K562 (cell line): Measurements from ENCODE around the gene P4HB. TPM values are rescaled to one million over a fixed set of nuclear protein-coding genes. Genes with fewer than 3 reads are reported as not detected.

ENCODE experiments used
- ARHGAP35 ChIP-seq: fragments of 450-650 bp; IDR thresholded peaks from 2 replicates; pipeline ENCODE4 v1.6.1; 2018; ENCODE audit not compliant: partially characterized antibody
- BCOR ChIP-seq: fragments of 450-650 bp; IDR thresholded peaks from 2 replicates; pipeline ENCODE4 v1.6.1; 2016
- CC2D1A ChIP-seq: fragments of 450-650 bp; IDR thresholded peaks from 2 replicates; pipeline ENCODE4 v1.6.1; 2017; ENCODE audit warnings: mild to moderate bottlenecking
- CTBP1 ChIP-seq: fragments of 450-650 bp; IDR thresholded peaks from 2 replicates; pipeline ENCODE4 v1.6.1; 2016; ENCODE audit warnings: borderline replicate concordance
- GATAD2B ChIP-seq: fragments of 450-650 bp; IDR thresholded peaks from 2 replicates; pipeline ENCODE4 v1.6.1; 2017; ENCODE audit warnings: mild to moderate bottlenecking, borderline replicate concordance
- MTA1 ChIP-seq: fragments of 450-650 bp; IDR thresholded peaks from 2 replicates; pipeline ENCODE4 v1.6.1; 2017; ENCODE audit warnings: borderline replicate concordance
- NKRF ChIP-seq: fragments of 450-650 bp; IDR thresholded peaks from 2 replicates; pipeline ENCODE4 v1.6.1; 2016; ENCODE audit warnings: borderline replicate concordance
- PHB2 ChIP-seq: fragments of 450-650 bp; IDR thresholded peaks from 2 replicates; pipeline ENCODE4 v1.6.1; 2017; ENCODE audit warnings: low read depth
- SMARCA5 ChIP-seq: fragments of 450-650 bp; IDR thresholded peaks from 2 replicates; pipeline ENCODE4 v1.6.1; 2016
- STAT5B ChIP-seq: fragments of 250-450 bp; sonication (Bioruptor Pico); IDR thresholded peaks from 2 replicates; pipeline ENCODE4 v1.8.0; 2021; ENCODE audit warnings: mild to moderate bottlenecking, inconsistent platforms
- TSC22D4 ChIP-seq: fragments of 450-650 bp; IDR thresholded peaks from 2 replicates; pipeline ENCODE4 v1.6.1; 2016; ENCODE audit warnings: missing genetic modification characterization, missing biosample characterization, control low read depth
- U2AF1 ChIP-seq: fragments of 200-400 bp; formaldehyde crosslinking; optimal IDR thresholded peaks from 2 replicates; pipeline ENCODE3; 2017; ENCODE audit warnings: mild to moderate bottlenecking, low read depth, low read length, moderate library complexity
- ZNF280B ChIP-seq: fragments of 250-450 bp; sonication (Bioruptor Pico); IDR thresholded peaks from 2 replicates; pipeline ENCODE4 v1.5.1; 2021; ENCODE audit warnings: mild to moderate bottlenecking
- ZNF699 ChIP-seq: fragments of 250-450 bp; sonication (Bioruptor Pico); IDR thresholded peaks from 2 replicates; pipeline ENCODE4 v1.8.0; 2021; ENCODE audit warnings: mild to moderate bottlenecking, moderate library complexity; ENCODE audit not compliant: insufficient replicate concordance
- ZNF717 ChIP-seq: fragments of 250-450 bp; sonication (Bioruptor Pico); IDR thresholded peaks from 2 replicates; pipeline ENCODE4 v1.5.0; 2021
- polyA plus RNA-seq, 8 experiments: library from polyadenylated mRNA; depleted of rRNA in 4 of 8; stranded (reverse) in 5 of 8; unstranded in 3 of 8; fragments of >200 nt; fragmentation: Nextera tagmentation in 2 of 8; fragmentation: Illumina TruSeq in 1 of 8; extraction: Ambion mirVana in 2 of 8; extraction: Trizol in 1 of 8; gene quantifications; 2 replicates each; pipeline versions ENCODE4 v1.2.1 to v1.2.3, GENCODE V29; 2011 to 2014; ENCODE audit warnings: inconsistent platforms in 1 of 8, missing spikeins in 1 of 8
- total RNA-seq, 7 experiments: library from RNA; depleted of rRNA in 6 of 7; stranded (reverse); fragments of >200 nt in 6 of 7; fragmentation: Illumina TruSeq in 2 of 7; extraction: Trizol in 2 of 7; gene quantifications; 2 replicates each; pipeline versions ENCODE4 v1.2.1 to v1.2.3, GENCODE V29; 2011 to 2021; ENCODE audit warnings: low replicate concordance in 1 of 7
- TF ChIP-seq, protein P1 (sequence below): fragments of 250-450 bp; sonication (Bioruptor Pico); IDR thresholded peaks from 2 replicates; pipeline ENCODE4 v1.9.0; 2021; ENCODE audit warnings: mild to moderate bottlenecking, inconsistent platforms
- TF ChIP-seq, protein P2 (sequence below): fragments of 450-650 bp; formaldehyde crosslinking; IDR thresholded peaks from 2 replicates; pipeline ENCODE4 v1.4.0; 2022; ENCODE audit warnings: mild to moderate bottlenecking, moderate library complexity
- TF ChIP-seq, protein P3 (sequence below): fragments of 450-650 bp; formaldehyde crosslinking; IDR thresholded peaks from 2 replicates; pipeline ENCODE4 v1.4.0; 2022; ENCODE audit warnings: missing genetic modification characterization
- TF ChIP-seq, protein P4 (sequence below): sonication (generic); formaldehyde crosslinking; IDR thresholded peaks from 2 replicates; pipeline ENCODE4 v1.8.0; 2022; ENCODE audit warnings: missing genetic modification reagents, mild to moderate bottlenecking, borderline replicate concordance
- TF ChIP-seq, protein P5 (sequence below), 2 experiments: fragments of 450-650 bp; IDR thresholded peaks; 2 replicates each; pipeline ENCODE4 v1.6.1; 2016

P4HB gene
- total and polyA plus RNA-seq, 9 of the 15 experiments (the other 6 are each of a cell fraction or from before 2014, with no cell fraction given): 4.4 to 645 (median 325) TPM

GRCh38 chr17:81794074-81794476, 66.3 kb downstream of the P4HB start (continued):
- no peak for TF ChIP-seq ZNF280B (CRISPR knock-in tag)
- no peak for TF ChIP-seq CTBP1
- no peak for TF ChIP-seq ZNF699 (CRISPR knock-in tag)
- TF ChIP-seq GATAD2B: no peak
- 0 out of 2 replicates have a peak, but pooled peaks have one; percentile 15 for TF ChIP-seq BCOR
- TF ChIP-seq, protein P1, sequence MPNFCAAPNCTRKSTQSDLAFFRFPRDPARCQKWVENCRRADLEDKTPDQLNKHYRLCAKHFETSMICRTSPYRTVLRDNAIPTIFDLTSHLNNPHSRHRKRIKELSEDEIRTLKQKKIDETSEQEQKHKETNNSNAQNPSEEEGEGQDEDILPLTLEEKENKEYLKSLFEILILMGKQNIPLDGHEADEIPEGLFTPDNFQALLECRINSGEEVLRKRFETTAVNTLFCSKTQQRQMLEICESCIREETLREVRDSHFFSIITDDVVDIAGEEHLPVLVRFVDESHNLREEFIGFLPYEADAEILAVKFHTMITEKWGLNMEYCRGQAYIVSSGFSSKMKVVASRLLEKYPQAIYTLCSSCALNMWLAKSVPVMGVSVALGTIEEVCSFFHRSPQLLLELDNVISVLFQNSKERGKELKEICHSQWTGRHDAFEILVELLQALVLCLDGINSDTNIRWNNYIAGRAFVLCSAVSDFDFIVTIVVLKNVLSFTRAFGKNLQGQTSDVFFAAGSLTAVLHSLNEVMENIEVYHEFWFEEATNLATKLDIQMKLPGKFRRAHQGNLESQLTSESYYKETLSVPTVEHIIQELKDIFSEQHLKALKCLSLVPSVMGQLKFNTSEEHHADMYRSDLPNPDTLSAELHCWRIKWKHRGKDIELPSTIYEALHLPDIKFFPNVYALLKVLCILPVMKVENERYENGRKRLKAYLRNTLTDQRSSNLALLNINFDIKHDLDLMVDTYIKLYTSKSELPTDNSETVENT: no peak
- no peak for TF ChIP-seq STAT5B
- TF ChIP-seq NKRF: peak; percentile 48; the same call in 1 of the 2 replicates
- TF ChIP-seq TSC22D4: peak; percentile 12; the same call in 1 of the 2 replicates
- TF ChIP-seq PHB2: 0 out of 2 replicates have a peak, but pooled peaks have one; percentile 30
- TF ChIP-seq MTA1: no peak
- TF ChIP-seq, protein P2, sequence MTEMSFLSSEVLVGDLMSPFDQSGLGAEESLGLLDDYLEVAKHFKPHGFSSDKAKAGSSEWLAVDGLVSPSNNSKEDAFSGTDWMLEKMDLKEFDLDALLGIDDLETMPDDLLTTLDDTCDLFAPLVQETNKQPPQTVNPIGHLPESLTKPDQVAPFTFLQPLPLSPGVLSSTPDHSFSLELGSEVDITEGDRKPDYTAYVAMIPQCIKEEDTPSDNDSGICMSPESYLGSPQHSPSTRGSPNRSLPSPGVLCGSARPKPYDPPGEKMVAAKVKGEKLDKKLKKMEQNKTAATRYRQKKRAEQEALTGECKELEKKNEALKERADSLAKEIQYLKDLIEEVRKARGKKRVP (CRISPR knock-in tag): no peak
- TF ChIP-seq, protein P3, sequence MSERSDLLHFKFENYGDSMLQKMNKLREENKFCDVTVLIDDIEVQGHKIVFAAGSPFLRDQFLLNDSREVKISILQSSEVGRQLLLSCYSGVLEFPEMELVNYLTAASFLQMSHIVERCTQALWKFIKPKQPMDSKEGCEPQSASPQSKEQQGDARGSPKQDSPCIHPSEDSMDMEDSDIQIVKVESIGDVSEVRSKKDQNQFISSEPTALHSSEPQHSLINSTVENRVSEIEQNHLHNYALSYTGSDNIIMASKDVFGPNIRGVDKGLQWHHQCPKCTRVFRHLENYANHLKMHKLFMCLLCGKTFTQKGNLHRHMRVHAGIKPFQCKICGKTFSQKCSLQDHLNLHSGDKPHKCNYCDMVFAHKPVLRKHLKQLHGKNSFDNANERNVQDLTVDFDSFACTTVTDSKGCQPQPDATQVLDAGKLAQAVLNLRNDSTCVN (CRISPR knock-in tag): no peak
- 0 out of 2 replicates have a peak, but pooled peaks have one; percentile 30 for TF ChIP-seq SMARCA5
- TF ChIP-seq CC2D1A: no peak
- TF ChIP-seq U2AF1: no peak
- TF ChIP-seq ARHGAP35: peak; percentile 31
- no peak for TF ChIP-seq ZNF717 (CRISPR knock-in tag)
- TF ChIP-seq, protein P4, sequence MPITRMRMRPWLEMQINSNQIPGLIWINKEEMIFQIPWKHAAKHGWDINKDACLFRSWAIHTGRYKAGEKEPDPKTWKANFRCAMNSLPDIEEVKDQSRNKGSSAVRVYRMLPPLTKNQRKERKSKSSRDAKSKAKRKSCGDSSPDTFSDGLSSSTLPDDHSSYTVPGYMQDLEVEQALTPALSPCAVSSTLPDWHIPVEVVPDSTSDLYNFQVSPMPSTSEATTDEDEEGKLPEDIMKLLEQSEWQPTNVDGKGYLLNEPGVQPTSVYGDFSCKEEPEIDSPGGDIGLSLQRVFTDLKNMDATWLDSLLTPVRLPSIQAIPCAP (CRISPR knock-in tag): no peak
- TF ChIP-seq, protein P5, sequence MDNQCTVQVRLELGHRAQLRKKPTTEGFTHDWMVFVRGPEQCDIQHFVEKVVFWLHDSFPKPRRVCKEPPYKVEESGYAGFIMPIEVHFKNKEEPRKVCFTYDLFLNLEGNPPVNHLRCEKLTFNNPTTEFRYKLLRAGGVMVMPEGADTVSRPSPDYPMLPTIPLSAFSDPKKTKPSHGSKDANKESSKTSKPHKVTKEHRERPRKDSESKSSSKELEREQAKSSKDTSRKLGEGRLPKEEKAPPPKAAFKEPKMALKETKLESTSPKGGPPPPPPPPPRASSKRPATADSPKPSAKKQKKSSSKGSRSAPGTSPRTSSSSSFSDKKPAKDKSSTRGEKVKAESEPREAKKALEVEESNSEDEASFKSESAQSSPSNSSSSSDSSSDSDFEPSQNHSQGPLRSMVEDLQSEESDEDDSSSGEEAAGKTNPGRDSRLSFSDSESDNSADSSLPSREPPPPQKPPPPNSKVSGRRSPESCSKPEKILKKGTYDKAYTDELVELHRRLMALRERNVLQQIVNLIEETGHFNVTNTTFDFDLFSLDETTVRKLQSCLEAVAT (IDR thresholded peaks at IDR 0.05): peak in 1 of 2 experiments; percentile 70; a peak in 2 of 4 replicates
